Activated B cell treated with CpG ODN at 0.5 μM for 24 hours (primary cell): Measurements from ENCODE around the gene ATMIN. TPM values are rescaled to one million over a fixed set of nuclear protein-coding genes. Genes with fewer than 3 reads are reported as not detected.

Experiments
- ATAC-seq: fragments of 200-7000 bp; cut with Tn5 transposase; one replicate; pipeline ENCODE4 v1.10.0; 2021; ENCODE audit warnings: low read depth, mild to moderate bottlenecking, moderate library complexity
- CTCF ChIA-PET: fragments of 350-600 bp; sonication (Branson Sonifier 250); formaldehyde crosslinking; loops from one replicate; lab custom pipeline; 2021; ENCODE audit warnings: antibody characterized with exemption; lab: Charles Lee
- POLR2A ChIA-PET: fragments of 350-600 bp; sonication (Branson Sonifier 250); formaldehyde crosslinking; loops from one replicate; lab custom pipeline; 2021; ENCODE audit warnings: antibody characterized with exemption; lab: Charles Lee
- DNase-seq: peaks from one replicate; pipeline ENCODE4 v3.0.0; 2022
- H3K27ac Mint-ChIP-seq: one replicate; pipeline ENCODE4 v1.8.0; 2020; ENCODE audit warnings: mixed read lengths
- H3K27me3 Mint-ChIP-seq: one replicate; pipeline ENCODE4 v1.8.0; 2021; ENCODE audit warnings: mixed read lengths
- H3K36me3 Mint-ChIP-seq: one replicate; pipeline ENCODE4 v1.8.0; 2021; ENCODE audit warnings: low read depth, mixed read lengths
- H3K4me1 Mint-ChIP-seq: one replicate; pipeline ENCODE4 v1.8.0; 2021; ENCODE audit warnings: mixed read lengths
- H3K4me3 Mint-ChIP-seq: one replicate; pipeline ENCODE4 v1.8.0; 2020; ENCODE audit warnings: mild to moderate bottlenecking, mixed read lengths
- H3K9me3 Mint-ChIP-seq: one replicate; pipeline ENCODE4 v1.8.0; 2020; ENCODE audit warnings: mixed read lengths
- intact Hi-C: fragments of 100-400 bp; cut with micrococcal nuclease; formaldehyde crosslinking; loops from one replicate; pipeline ENCODE4 v1.15.1; 2024
- total RNA-seq: library from RNA; stranded (reverse); gene quantifications from 2 replicates; pipeline ENCODE4 v1.2.3, GENCODE V29; 2022
- TF ChIP-seq, protein P1 (sequence below): fragments of 200-600 bp; IDR thresholded peaks from one replicate; pipeline ENCODE4 v1.8.0; 2022; ENCODE audit warnings: antibody characterized with exemption, mild to moderate bottlenecking

ATMIN gene
- total RNA-seq, 1 donor from 2014 or later = 31.0 TPM

DNA sequence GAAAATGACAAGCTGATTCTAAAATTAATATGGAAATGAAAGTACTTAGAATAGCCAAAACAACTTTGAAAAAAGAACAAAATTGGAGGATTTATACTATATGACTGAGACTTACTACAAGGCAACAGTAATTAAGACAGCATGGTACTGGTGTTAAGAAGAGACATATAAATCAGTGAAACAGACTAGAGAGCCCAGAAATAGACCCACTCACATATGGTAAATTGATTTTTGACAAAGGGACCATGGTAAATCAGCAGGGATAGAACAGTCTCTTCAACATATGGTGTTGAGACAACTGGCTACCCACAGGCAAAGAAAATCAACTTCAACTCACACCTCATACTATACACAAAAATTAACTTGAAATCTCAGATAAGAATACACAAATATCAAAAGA is 41.8 kb upstream of the ATMIN start:
- TF ChIP-seq, protein P1, sequence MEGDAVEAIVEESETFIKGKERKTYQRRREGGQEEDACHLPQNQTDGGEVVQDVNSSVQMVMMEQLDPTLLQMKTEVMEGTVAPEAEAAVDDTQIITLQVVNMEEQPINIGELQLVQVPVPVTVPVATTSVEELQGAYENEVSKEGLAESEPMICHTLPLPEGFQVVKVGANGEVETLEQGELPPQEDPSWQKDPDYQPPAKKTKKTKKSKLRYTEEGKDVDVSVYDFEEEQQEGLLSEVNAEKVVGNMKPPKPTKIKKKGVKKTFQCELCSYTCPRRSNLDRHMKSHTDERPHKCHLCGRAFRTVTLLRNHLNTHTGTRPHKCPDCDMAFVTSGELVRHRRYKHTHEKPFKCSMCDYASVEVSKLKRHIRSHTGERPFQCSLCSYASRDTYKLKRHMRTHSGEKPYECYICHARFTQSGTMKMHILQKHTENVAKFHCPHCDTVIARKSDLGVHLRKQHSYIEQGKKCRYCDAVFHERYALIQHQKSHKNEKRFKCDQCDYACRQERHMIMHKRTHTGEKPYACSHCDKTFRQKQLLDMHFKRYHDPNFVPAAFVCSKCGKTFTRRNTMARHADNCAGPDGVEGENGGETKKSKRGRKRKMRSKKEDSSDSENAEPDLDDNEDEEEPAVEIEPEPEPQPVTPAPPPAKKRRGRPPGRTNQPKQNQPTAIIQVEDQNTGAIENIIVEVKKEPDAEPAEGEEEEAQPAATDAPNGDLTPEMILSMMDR = no peak
- DNase-seq (no peak), ATAC-seq (no peak)
- Mint-ChIP-seq H3K4me1 (peaks cover 26% of the 10 kb centered on the region), H3K36me3 (peaks cover 21% of the 10 kb centered on the region), H3K27me3 (no peaks in the 10 kb centered on the region), H3K4me3 (no peak overlapping the region), H3K27ac (no peak overlapping the region), H3K9me3 (no peaks in the 10 kb centered on the region)
- CTCF ChIA-PET = interaction anchor here (0.9 to 1.9 kb wide), 2 partner anchors 35 to 42 kb away, joined by 3 to 6 read pairs; partner anchors contain the start of gene ATMIN
- intact Hi-C loops = no loop called here
- POLR2A ChIA-PET = interaction anchor here (0.7 kb wide), 1 partner anchor 91 kb away, joined by 4 read pairs; no protein-coding TSS in a partner anchor

DNA sequence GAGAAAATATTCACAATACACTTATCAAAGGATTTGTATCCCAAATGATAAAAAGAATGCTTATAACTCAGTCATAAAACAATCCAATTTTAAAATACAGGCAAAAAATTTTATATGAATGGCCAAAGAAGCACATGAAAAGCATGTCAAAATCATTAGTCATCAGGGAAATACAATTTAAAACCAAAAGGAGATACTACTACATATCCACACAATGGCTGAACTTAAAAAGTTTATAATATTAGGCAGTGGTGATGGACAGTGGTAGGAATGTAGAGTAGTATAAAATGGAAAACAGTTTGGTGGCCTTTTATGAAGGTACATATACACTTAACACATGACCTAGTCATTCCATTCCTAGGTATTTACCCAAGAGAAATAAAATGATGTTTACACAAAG is 41.2 kb upstream of the ATMIN start:
- POLR2A ChIA-PET = interaction anchor here (0.7 kb wide), 1 partner anchor 90 kb away, joined by 4 read pairs; no protein-coding TSS in a partner anchor
- DNase-seq = no peak
- Mint-ChIP-seq H3K36me3 (peaks cover 21% of the 10 kb centered on the region), H3K27me3 (no peaks in the 10 kb centered on the region), H3K4me1 (peaks cover 32% of the 10 kb centered on the region), H3K9me3 (no peaks in the 10 kb centered on the region), H3K27ac (no peak overlapping the region), H3K4me3 (no peak overlapping the region)
- CTCF ChIA-PET = no interaction called here
- intact Hi-C loops = no loop called here
- TF ChIP-seq, protein P1 = no peak
- no peak for ATAC-seq

DNA sequence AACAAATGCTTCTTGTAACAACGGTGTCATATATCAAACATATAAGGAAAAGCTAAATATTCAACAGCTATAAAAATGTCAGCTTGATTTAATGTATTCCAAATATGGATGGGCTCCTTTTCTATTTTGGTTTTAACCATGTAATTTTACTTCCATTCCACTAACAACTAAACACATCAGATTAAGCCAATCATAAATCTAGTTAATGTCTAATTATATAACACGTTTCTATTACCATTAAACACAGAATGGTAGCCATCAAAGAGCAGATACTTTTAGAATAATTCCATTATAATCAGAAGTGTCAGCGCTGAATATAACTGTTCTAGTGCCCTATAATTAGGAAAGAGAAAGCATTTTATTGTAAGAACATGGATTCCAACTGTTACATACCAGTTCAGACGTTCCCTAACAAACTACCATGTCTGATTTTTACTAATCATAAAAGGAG is 38.9 kb upstream of the ATMIN start:
- POLR2A ChIA-PET = interaction anchor here (1.9 kb wide), 1 partner anchor 10 kb away, joined by 19 read pairs; the partner anchor contains the start of genes CENPN and CMC2

DNA sequence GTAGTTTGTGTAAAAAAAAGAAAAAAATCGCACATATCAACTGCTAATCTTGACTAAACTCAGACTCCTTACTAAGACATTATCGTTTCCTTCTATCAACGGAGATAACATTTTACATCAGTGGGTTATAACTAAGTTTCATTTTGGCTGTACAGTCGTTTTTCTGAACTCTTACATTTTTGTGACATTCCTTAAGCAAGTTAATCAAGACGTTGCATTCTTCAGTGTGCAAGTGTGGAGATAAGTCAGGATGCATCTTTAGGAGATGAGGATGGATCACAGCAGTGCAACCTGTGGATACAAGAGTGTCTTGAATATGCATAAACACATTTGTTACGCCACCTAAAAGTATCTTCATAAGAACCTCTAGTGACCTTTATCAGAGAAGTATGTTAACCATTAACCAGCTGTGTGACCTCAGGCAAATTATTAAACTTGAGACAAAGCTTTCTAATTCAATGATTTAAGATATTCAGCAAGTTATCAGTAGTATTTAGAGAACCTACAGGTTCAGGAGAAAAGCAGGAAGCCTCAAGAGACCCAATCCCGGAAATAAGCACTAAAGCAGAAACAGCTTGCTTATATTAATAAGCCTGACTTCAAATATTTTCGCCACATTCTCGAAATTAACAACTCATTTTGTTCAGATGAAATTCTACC is 38.4 kb upstream of the ATMIN start:
- TF ChIP-seq, protein P1 = no peak
- ChIA-PET CTCF (interaction anchor here (0.6 kb wide), 2 partner anchors 23 to 39 kb away, joined by 3 read pairs; partner anchors contain the start of gene ATMIN), POLR2A (interaction anchor here (0.7 to 1.9 kb wide), 3 partner anchors 10 to 1264 kb away, joined by 3 to 19 read pairs (median 4); partner anchors contain the start of genes ATMIN, CENPN and CMC2)
- peaks cover 49% of the 10 kb centered on the region for H3K4me1 Mint-ChIP-seq
- peak; percentile 56 for ATAC-seq
- H3K4me3 Mint-ChIP-seq = peak overlapping the region; percentile 88
- H3K9me3 Mint-ChIP-seq = no peaks in the 10 kb centered on the region
- DNase-seq = no peak
- H3K27me3 Mint-ChIP-seq = no peaks in the 10 kb centered on the region
- intact Hi-C loops = loop anchor here (1.0 kb wide), 1 partner anchor 10 kb away; the partner anchor contains the start of gene CENPN
- H3K27ac Mint-ChIP-seq = peak overlapping the region; percentile 88
- H3K36me3 Mint-ChIP-seq = peaks cover 14% of the 10 kb centered on the region

More for the DNA sequence above, 38.9 kb upstream of the ATMIN start:
- no peaks in the 10 kb centered on the region for H3K27me3 Mint-ChIP-seq
- peak overlapping the region; percentile 88 for H3K4me3 Mint-ChIP-seq
- H3K4me1 Mint-ChIP-seq = peaks cover 48% of the 10 kb centered on the region
- H3K36me3 Mint-ChIP-seq = peaks cover 16% of the 10 kb centered on the region
- TF ChIP-seq, protein P1 = no peak
- DNase-seq (no peak), ATAC-seq (no peak)
- peak overlapping the region; percentile 88 for H3K27ac Mint-ChIP-seq
- intact Hi-C loops = loop anchor here (1.0 kb wide), 1 partner anchor 11 kb away; the partner anchor contains the start of gene CENPN
- CTCF ChIA-PET = interaction anchor here (0.6 kb wide), 1 partner anchor 39 kb away, joined by 3 read pairs; the partner anchor contains the start of gene ATMIN
- no peaks in the 10 kb centered on the region for H3K9me3 Mint-ChIP-seq
